Stimulated activated naive CD8-positive, alpha-beta T cell treated with anti-CD3 and anti-CD28 coated beads, Interleukin-15, Interleukin-2, amounts not matched to agents 100 ng/mL and 50 ng/mL, for 24 hours (primary cell): ENCODE results near the gene ZNF236.

Experiments used
- H3K27ac Mint-ChIP-seq: one replicate; pipeline ENCODE4 v1.8.0; 2021; ENCODE audit warnings: mild to moderate bottlenecking, mixed read lengths
- H3K27me3 Mint-ChIP-seq: one replicate; pipeline ENCODE4 v1.8.0; 2021; ENCODE audit warnings: mixed read lengths
- H3K36me3 Mint-ChIP-seq: one replicate; pipeline ENCODE4 v1.8.0; 2021; ENCODE audit warnings: low read depth, mixed read lengths
- H3K4me1 Mint-ChIP-seq: one replicate; pipeline ENCODE4 v1.8.0; 2021; ENCODE audit warnings: low read depth, mixed read lengths
- H3K4me3 Mint-ChIP-seq: one replicate; pipeline ENCODE4 v1.8.0; 2021; ENCODE audit warnings: mild to moderate bottlenecking, mixed read lengths
- H3K9me3 Mint-ChIP-seq: one replicate; pipeline ENCODE4 v1.8.0; 2021; ENCODE audit warnings: mixed read lengths

ZNF236 gene

DNA sequence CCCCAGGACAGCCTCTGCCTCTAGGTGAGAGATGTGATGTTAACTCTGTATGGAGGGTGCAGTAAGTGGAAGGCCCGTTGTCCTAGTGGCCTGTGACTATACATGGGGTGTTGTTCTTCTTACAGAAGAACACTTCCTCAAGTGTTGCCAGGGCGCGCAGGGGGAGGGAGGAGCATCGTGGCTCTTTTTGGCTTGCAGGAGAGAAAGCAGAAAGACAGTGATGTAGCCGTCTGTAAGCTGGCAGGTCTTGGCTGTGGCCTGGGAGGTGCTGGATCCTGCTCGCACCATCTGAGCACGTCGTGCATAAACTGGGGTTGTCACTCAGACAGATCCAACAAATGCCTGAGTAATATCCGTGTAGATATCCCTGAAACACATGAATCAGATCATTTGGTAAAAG, 44.3 kb downstream of the ZNF236 start:
- Mint-ChIP-seq H3K27me3 (no peaks in the 10 kb centered on the region), H3K9me3 (no peaks in the 10 kb centered on the region), H3K4me1 (no peaks in the 10 kb centered on the region), H3K27ac (no peak overlapping the region), H3K36me3 (peaks cover 63% of the 10 kb centered on the region), H3K4me3 (no peak overlapping the region)

DNA sequence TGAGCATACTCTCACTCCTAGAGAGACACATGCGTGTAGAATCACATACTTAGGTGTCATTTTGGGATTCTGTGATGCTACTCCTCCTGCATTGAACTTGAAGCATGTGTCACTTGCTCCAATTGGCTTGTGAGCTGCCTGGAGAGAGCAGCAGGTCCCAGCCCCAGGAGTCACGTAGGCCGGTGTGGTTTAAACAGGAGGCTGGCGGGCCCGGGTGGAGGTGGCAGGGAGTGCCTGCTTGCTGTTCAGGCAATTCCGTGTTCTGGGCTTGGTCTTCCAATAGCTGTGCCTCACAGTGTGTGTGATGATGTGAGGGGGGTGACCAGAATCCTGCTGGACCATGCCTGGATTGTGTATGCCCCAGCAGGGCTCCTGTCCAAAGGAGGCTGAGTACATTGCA, 51.0 kb downstream of the ZNF236 start:
- Mint-ChIP-seq H3K9me3 (no peaks in the 10 kb centered on the region), H3K36me3 (peaks cover 58% of the 10 kb centered on the region), H3K4me3 (no peak overlapping the region), H3K4me1 (peaks cover 14% of the 10 kb centered on the region), H3K27me3 (no peaks in the 10 kb centered on the region), H3K27ac (no peak overlapping the region)

DNA sequence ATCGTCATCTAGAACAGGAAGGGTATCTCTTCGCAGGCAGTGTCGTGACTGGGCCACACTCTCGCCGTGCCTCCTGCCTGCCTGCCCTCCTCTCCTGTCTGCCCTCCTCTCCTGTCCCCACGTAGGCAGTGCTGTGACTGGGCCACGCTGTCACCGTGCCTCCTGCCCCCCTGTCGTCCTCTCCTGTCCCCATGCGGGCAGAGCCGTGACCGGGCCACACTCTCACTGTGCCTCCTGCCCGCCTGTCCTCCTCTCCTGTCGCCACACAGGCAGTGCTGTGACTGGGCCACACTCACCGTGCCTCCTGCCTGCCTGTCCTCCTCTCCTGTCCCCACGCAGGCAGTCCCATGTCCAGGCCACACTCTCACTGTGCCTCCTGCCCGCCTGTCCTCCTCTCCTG, 51.4 kb downstream of the ZNF236 start:
- peaks cover 14% of the 10 kb centered on the region for H3K4me1 Mint-ChIP-seq

DNA sequence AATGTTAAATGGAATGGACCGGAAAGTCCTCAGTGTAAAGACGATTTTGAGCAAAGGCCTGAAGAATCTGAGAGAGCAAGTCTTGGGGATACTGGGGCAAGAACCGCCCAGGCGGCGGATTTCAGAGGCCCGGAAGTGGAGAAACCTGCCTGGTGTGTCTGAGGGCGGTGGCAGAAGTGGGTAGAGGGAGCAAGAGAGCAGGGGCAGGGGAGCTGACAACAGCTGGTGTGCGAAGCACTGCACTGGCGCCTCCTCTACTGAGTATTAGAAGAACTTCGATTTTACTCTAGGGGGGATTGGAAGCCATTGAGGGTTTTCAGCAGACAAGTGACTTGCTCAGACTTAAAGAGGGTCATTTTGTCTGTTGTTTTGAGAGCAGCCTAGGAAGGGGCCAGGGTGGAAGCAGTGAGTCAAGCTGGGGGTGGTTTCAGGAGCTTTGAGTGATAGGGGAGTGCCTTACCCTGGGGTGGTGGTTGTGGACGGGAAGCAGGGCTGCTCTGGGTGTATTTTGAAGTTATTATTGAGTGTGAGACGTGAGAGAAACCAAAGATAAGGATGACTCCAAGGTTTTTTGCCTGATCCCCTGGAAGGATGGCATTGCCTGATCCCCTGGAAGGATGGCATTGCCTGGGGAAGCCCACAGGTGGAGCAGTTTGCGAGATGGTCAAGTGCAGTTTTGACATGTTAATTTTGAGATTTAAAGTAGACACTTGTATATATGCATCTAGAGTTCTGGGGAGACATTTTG, 52.5 kb downstream of the ZNF236 start:
- peaks cover 14% of the 10 kb centered on the region for H3K4me1 Mint-ChIP-seq
- peak overlapping the region; percentile 81 for H3K27ac Mint-ChIP-seq
- no peaks in the 10 kb centered on the region for H3K27me3 Mint-ChIP-seq
- H3K9me3 Mint-ChIP-seq, result no peaks in the 10 kb centered on the region
- H3K4me3 Mint-ChIP-seq, result no peak overlapping the region
- peaks cover 62% of the 10 kb centered on the region for H3K36me3 Mint-ChIP-seq

More for the DNA sequence above, 51.4 kb downstream of the ZNF236 start:
- Mint-ChIP-seq H3K36me3 (peaks cover 57% of the 10 kb centered on the region), H3K4me3 (no peak overlapping the region), H3K27me3 (no peaks in the 10 kb centered on the region), H3K27ac (peak overlapping the region; percentile 81), H3K9me3 (no peaks in the 10 kb centered on the region)

DNA sequence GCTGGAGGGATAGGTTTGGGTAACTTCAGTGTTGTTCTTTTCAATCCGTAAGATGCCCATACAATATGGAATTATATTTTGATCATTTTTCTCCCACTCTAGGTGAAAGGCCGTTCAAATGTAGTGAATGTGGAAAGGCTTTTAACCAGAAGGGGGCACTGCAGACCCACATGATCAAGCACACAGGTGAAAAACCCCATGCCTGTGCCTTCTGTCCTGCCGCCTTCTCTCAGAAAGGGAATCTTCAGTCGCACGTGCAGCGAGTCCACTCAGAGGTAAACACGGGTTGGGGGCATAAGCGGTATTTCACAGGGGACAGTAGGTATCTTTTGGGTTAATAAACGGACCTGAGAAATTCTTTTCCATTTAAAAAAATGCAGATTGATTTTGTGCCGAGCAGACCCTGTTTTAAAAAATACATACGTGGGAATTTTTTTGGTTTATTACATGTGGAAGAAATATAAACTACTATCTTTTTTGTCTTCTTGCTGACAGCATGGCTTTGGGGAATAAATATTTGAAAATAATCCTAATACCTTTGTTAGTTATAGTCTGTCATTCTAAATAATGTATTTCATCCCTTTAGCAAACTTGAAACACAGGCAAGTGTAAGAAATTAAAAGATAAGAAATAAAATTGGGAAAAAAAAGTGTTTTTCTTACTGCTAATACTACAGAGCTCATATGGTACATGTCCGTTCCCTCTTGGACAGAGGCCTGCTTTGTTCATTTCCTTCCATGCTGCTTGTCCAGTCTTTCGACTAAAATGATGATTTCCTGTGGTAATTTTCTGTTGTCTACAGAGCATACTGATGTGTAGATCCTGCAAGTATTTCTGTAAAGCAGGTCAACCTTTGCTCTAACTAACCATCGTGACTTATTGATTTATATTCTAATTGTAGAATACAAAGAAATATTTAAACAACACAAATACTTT, 53.3 kb downstream of the ZNF236 start:
- H3K4me1 Mint-ChIP-seq, result peaks cover 14% of the 10 kb centered on the region
- H3K36me3 Mint-ChIP-seq, result peaks cover 55% of the 10 kb centered on the region
- no peak overlapping the region for H3K4me3 Mint-ChIP-seq
- H3K27ac Mint-ChIP-seq, result peak overlapping the region; percentile 81
- no peaks in the 10 kb centered on the region for H3K9me3 Mint-ChIP-seq
- no peaks in the 10 kb centered on the region for H3K27me3 Mint-ChIP-seq

DNA sequence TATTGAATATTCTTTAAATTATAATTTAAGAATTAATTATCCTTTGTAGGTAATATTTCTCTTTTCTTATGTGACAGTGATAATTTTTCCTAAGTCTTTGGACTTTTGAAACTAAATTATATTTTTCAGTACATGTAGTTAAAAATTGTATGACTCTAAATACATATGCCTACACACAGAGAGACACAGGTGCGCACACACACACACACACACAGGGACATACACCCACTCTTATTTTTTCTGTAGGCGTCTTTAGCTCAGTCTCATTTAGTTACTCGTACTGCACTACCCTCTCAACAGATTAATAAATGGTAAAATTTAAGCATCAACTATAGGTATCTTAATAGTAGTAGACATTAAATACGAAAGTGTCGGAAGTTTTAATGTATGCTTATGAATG, 56.1 kb downstream of the ZNF236 start:
- Mint-ChIP-seq H3K27ac (no peak overlapping the region), H3K9me3 (no peaks in the 10 kb centered on the region), H3K36me3 (peaks cover 65% of the 10 kb centered on the region), H3K4me1 (peaks cover 14% of the 10 kb centered on the region), H3K27me3 (no peaks in the 10 kb centered on the region), H3K4me3 (no peak overlapping the region)

DNA sequence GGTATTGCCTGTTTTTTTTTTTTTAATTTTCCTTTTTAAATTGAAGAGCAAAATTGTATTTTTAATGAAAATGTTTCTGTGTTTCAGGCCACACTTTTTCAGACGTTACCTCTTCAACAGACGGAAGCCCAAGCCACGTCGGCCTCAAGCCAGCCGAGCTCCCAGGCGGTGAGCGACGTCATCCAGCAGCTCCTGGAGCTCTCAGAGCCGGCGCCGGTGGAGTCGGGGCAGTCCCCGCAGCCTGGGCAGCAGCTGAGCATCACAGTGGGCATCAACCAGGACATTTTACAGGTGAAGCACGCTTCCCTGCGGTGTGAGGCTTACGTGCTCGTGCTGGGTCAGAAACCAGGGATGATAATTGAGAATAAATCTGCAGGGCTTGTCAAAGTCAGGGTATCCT, 57.7 kb downstream of the ZNF236 start:
- H3K27me3 Mint-ChIP-seq, result no peaks in the 10 kb centered on the region
- no peak overlapping the region for H3K27ac Mint-ChIP-seq
- H3K36me3 Mint-ChIP-seq, result peaks cover 67% of the 10 kb centered on the region
- no peaks in the 10 kb centered on the region for H3K9me3 Mint-ChIP-seq
- H3K4me3 Mint-ChIP-seq, result no peak overlapping the region
- peaks cover 6% of the 10 kb centered on the region for H3K4me1 Mint-ChIP-seq

DNA sequence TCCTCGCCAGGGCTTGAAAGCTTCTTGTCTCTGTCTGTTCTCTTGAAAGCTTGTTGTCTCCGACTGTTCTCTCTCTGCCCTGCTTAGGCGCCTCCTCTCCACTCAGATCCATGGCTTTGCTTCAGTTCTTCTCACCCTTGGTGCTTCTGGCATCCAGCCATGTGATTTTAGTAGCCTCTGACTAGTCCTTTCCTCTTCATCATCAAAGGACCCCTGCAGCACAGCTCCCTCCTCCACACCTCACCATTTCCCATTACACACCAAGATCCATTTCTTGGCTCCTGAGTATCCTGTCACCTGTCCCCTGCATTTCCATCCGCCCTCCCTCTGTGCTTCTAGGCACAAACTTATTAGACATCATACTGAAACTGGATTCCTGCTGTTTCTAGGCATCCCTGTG, 59.4 kb downstream of the ZNF236 start:
- Mint-ChIP-seq H3K27me3 (no peaks in the 10 kb centered on the region), H3K36me3 (peaks cover 67% of the 10 kb centered on the region), H3K4me1 (no peaks in the 10 kb centered on the region), H3K9me3 (no peaks in the 10 kb centered on the region), H3K4me3 (no peak overlapping the region), H3K27ac (no peak overlapping the region)

DNA sequence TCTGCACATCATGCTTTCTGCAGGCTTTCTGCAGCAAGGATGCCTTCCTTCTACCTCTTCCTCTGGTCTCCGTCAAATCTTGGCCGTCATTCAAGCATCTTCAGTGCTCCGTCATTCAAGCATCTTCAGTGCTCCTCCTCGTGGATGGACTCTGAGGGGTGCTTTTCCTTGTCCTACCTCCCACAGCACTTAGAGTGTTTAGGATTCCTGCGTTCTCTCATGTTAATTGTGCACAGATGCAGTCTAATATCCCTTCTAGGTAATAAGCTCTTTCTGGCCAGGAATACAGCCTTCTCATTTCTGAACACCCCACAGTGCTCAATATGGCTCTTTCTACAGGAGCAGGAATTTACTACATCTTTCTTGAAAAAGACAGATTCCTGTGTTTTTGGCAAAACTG, 59.8 kb downstream of the ZNF236 start:
- Mint-ChIP-seq H3K27me3 (no peaks in the 10 kb centered on the region), H3K36me3 (peaks cover 68% of the 10 kb centered on the region), H3K27ac (no peak overlapping the region), H3K4me1 (no peaks in the 10 kb centered on the region), H3K4me3 (no peak overlapping the region), H3K9me3 (no peaks in the 10 kb centered on the region)

DNA sequence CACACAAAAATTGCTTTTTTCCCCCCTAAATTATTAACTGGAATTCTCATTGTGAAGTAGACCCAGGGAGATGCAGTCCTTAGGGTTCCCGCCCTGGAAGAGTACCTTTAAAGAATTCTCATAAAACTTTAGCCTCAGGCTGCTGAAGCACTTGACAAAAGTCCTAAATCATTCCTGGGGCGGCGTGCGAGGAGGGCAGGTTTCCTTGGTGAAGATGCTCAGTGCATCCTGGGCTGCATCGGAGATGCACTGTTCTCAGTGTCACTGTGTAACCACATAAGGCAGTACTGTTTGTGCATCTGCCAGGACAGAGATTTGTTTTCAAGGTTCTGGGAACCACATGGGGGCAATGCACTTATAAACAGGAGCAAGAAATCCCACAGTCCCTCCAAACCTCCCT, 62.6 kb downstream of the ZNF236 start:
- Mint-ChIP-seq H3K4me1 (no peaks in the 10 kb centered on the region), H3K36me3 (peaks cover 65% of the 10 kb centered on the region), H3K9me3 (no peaks in the 10 kb centered on the region), H3K27me3 (no peaks in the 10 kb centered on the region), H3K4me3 (no peak overlapping the region), H3K27ac (no peak overlapping the region)

DNA sequence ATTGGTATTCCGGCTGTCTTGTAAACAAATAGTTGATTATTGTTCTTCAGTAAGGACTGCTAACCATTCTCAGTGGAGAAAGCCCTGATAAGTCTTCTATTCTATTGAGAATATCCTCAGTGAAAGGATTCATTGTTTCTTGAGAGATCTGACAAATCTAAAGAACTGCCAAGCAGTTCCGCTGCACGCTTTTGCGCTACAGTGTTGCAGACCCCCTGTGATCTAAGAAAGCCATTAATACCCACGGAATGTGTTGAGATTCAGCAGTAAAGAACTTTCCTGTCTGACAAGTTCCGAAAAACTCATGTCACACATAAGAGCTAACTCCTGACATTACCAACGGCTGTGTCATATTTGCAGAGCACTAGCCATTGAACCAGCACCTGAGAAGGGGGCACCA, 63.8 kb downstream of the ZNF236 start:
- Mint-ChIP-seq H3K4me1 (no peaks in the 10 kb centered on the region), H3K27ac (no peak overlapping the region), H3K9me3 (no peaks in the 10 kb centered on the region), H3K36me3 (peaks cover 69% of the 10 kb centered on the region), H3K4me3 (no peak overlapping the region), H3K27me3 (no peaks in the 10 kb centered on the region)

DNA sequence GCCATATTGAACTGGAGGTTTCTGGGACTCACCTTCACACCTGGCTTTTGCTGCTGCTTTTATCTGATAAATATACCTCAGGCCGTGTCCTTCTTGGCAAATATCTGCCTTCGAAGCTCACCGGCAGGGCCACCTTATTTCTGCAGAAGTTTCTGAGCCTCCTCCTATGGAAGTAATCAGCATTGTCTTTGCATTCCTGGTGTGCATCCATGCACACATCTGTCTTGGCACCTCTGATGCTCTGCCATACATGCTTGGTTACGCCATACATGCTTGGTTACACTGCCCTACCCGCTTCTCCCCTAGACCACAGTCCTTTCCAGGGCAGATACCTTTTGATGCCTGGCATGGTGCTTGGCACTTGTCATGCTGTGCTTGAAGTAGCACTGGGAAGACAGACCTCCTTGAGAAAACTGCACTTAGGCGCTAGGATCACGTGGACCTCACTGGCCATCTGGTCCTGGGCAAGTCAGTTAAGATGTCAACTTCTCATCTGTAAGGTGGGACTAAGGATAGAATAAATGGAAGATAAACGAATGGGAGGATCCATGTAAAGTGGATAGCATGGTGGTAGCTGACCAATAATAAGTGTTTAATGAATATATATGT, 66.8 kb downstream of the ZNF236 start:
- no peak overlapping the region for H3K4me3 Mint-ChIP-seq
- H3K27ac Mint-ChIP-seq, result no peak overlapping the region
- H3K36me3 Mint-ChIP-seq, result peaks cover 65% of the 10 kb centered on the region
- H3K27me3 Mint-ChIP-seq, result no peaks in the 10 kb centered on the region
- H3K9me3 Mint-ChIP-seq, result no peaks in the 10 kb centered on the region
- H3K4me1 Mint-ChIP-seq, result no peaks in the 10 kb centered on the region

DNA sequence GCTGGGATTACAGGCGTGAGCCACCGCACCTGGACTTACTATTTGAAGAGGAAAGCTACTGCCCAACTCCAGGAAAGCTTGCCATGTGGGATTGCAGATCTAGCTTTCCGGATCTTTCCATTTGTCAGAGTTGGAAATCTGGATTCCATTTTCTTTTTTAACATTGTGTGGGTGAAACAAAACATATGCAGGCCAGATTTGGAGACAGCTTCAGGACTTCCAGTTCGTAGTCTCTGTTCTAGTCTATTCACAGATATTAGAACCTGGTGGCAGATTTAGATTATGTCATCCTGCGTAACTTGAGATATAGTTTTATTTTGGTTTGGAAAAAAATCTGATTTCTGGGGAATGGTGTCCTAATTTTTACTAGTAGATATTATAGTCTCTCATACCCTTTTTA, 70.5 kb downstream of the ZNF236 start:
- no peak overlapping the region for H3K27ac Mint-ChIP-seq
- H3K4me3 Mint-ChIP-seq, result no peak overlapping the region
- H3K36me3 Mint-ChIP-seq, result peaks cover 64% of the 10 kb centered on the region
- no peaks in the 10 kb centered on the region for H3K4me1 Mint-ChIP-seq
- H3K9me3 Mint-ChIP-seq, result no peaks in the 10 kb centered on the region
- H3K27me3 Mint-ChIP-seq, result no peaks in the 10 kb centered on the region

DNA sequence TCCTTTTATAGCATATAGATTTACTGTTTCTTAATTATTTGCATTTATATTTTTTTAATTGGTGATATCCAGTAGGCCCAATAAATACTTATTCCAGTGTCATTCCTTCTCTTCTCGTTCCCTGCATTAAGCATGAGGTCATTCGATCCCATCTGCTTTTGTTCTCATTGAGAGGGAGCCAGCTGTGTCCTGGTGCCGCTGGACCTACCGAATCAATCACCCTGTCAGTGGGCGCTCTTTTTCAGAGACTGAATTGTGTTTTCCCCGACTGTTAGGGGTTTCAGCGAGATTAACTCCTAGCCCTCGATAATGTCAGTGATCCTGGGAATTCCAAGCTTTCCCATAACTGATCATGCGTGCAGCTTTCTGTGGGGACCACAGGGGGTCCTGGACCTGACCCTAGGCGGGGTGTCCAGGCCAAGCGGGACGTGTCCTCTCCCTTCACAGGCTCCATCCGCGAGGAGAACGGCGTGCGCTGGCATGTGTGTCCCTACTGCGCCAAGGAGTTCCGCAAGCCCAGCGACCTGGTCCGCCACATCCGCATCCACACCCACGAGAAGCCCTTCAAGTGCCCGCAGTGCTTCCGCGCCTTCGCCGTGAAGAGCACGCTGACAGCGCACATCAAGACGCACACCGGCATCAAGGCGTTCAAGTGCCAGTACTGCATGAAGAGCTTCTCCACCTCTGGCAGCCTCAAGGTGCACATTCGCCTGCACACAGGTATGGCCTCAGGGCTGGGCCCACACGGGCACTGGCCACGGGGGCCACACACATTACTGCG, 72.4 kb downstream of the ZNF236 start:
- Mint-ChIP-seq H3K4me3 (no peak overlapping the region), H3K9me3 (no peaks in the 10 kb centered on the region), H3K36me3 (peaks cover 73% of the 10 kb centered on the region), H3K4me1 (no peaks in the 10 kb centered on the region), H3K27ac (no peak overlapping the region), H3K27me3 (no peaks in the 10 kb centered on the region)
